DND-41 (cell line): ENCODE results near the gene ST6GALNAC3.

Source experiments
- ATAC-seq: fragments of 200-7000 bp; cut with Tn5 transposase; 3 replicates; pipeline ENCODE4 v1.9.1; 2021; ENCODE audit warnings: low read depth; ENCODE audit not compliant: insufficient read depth
- DNase-seq: peaks from one replicate; pipeline ENCODE4 v3.0.0-alpha.2; 2020
- H2AFZ ChIP-seq: 2 replicates; pipeline ENCODE4 v1.6.0; 2012; ENCODE audit warnings: low read depth, low read length
- H3K27ac ChIP-seq: 2 replicates; pipeline ENCODE4 v1.5.1; 2012; ENCODE audit warnings: low read length, inconsistent platforms
- H3K27me3 ChIP-seq: fragments of 200-600 bp; sonication (generic); 2 replicates; pipeline ENCODE4 v1.6.0; 2012; ENCODE audit warnings: low read length, mild to moderate bottlenecking, inconsistent platforms; ENCODE audit not compliant: insufficient read depth, poor library complexity
- H3K36me3 ChIP-seq: 2 replicates; pipeline ENCODE4 v1.5.1; 2012; ENCODE audit warnings: low read length, inconsistent platforms; ENCODE audit not compliant: insufficient read depth
- H3K4me1 ChIP-seq: 2 replicates; pipeline ENCODE4 v1.5.1; 2012; ENCODE audit warnings: mild to moderate bottlenecking, low read length; ENCODE audit not compliant: insufficient read depth
- H3K4me2 ChIP-seq: 2 replicates; pipeline ENCODE4 v1.6.0; 2012; ENCODE audit warnings: mild to moderate bottlenecking, moderate library complexity, low read length, inconsistent platforms; ENCODE audit not compliant: insufficient read depth
- H3K4me3 ChIP-seq, 2 experiments: fragments of 200-600 bp in 1 of 2; shearing (Covaris generic) in 1 of 2; 2 replicates each; pipeline ENCODE4 v1.5.1; 2012 to 2016; ENCODE audit warnings: inconsistent platforms in 2 of 2, low read length in 2 of 2, mild to moderate bottlenecking in 2 of 2, low read depth in 1 of 2, moderate library complexity in 1 of 2
- H3K79me2 ChIP-seq: 2 replicates; pipeline ENCODE4 v1.6.0; 2012; ENCODE audit warnings: low read length, inconsistent platforms; ENCODE audit not compliant: insufficient read depth
- H3K9ac ChIP-seq: 2 replicates; pipeline ENCODE4 v1.6.0; 2012; ENCODE audit warnings: low read depth, mild to moderate bottlenecking, inconsistent platforms, low read length, moderate library complexity
- H3K9me3 ChIP-seq: 2 replicates; pipeline ENCODE4 v1.5.1; 2012; ENCODE audit warnings: low read length, moderate library complexity, mild to moderate bottlenecking, inconsistent platforms; ENCODE audit not compliant: insufficient read depth, severe bottlenecking
- H4K20me1 ChIP-seq: 2 replicates; pipeline ENCODE4 v1.6.0; 2012; ENCODE audit warnings: low read length; ENCODE audit not compliant: insufficient read depth
- CTCF ChIP-seq: IDR thresholded peaks from 2 replicates; pipeline ENCODE4 v1.5.1; 2012; ENCODE audit warnings: borderline replicate concordance, low read length, moderate library complexity, mild to moderate bottlenecking; ENCODE audit not compliant: poor library complexity, severe bottlenecking; ENCODE audit errors: extremely low read depth
- EZH2 ChIP-seq: IDR thresholded peaks from 3 replicates; pipeline ENCODE4 v1.6.1; 2012; ENCODE audit warnings: borderline replicate concordance, low read depth, mild to moderate bottlenecking, moderate library complexity, low read length, inconsistent platforms; ENCODE audit not compliant: severe bottlenecking

ST6GALNAC3 gene

GRCh38 chr1:76142771-76143540, 68.4 kb downstream of the ST6GALNAC3 start:
- no peaks in the 10 kb centered on the region for H3K79me2 ChIP-seq
- H3K9ac ChIP-seq, result no peak overlapping the region
- DNase-seq (no peak), ATAC-seq (no peak)
- no peak overlapping the region for H3K4me3 ChIP-seq
- H3K9me3 ChIP-seq, result no peaks in the 10 kb centered on the region
- H3K36me3 ChIP-seq, result no peaks in the 10 kb centered on the region
- no peak overlapping the region for H2AFZ ChIP-seq
- H3K27me3 ChIP-seq, result no peaks in the 10 kb centered on the region
- no peak overlapping the region for H3K4me2 ChIP-seq
- no peaks in the 10 kb centered on the region for H3K4me1 ChIP-seq
- H4K20me1 ChIP-seq, result no peaks in the 10 kb centered on the region
- H3K27ac ChIP-seq, result no peak overlapping the region
- no peak for TF ChIP-seq EZH2
- TF ChIP-seq CTCF, result no peak

GRCh38 chr1:76144247-76144646, 69.7 kb downstream of the ST6GALNAC3 start:
- H2AFZ ChIP-seq, result no peak overlapping the region

GRCh38 chr1:76145332-76145731, 70.8 kb downstream of the ST6GALNAC3 start:
- no peaks in the 10 kb centered on the region for H3K4me1 ChIP-seq
- H3K4me2 ChIP-seq, result no peak overlapping the region
- H3K27me3 ChIP-seq, result no peaks in the 10 kb centered on the region
- TF ChIP-seq EZH2 (no peak), CTCF (no peak)
- no peak overlapping the region for H3K27ac ChIP-seq
- H3K36me3 ChIP-seq, result no peaks in the 10 kb centered on the region
- DNase-seq, result no peak
- no peak overlapping the region for H3K9ac ChIP-seq
- no peak for ATAC-seq
- no peaks in the 10 kb centered on the region for H4K20me1 ChIP-seq
- H3K9me3 ChIP-seq, result no peaks in the 10 kb centered on the region
- no peak overlapping the region for H3K4me3 ChIP-seq
- H3K79me2 ChIP-seq, result no peaks in the 10 kb centered on the region
- no peak overlapping the region for H2AFZ ChIP-seq

More at GRCh38 chr1:76144247-76144646, 69.7 kb downstream of the ST6GALNAC3 start:
- no peak overlapping the region for H3K4me3 ChIP-seq
- no peaks in the 10 kb centered on the region for H4K20me1 ChIP-seq
- no peaks in the 10 kb centered on the region for H3K27me3 ChIP-seq
- no peaks in the 10 kb centered on the region for H3K36me3 ChIP-seq
- no peak overlapping the region for H3K9ac ChIP-seq
- H3K4me2 ChIP-seq, result no peak overlapping the region
- DNase-seq (no peak), ATAC-seq (no peak)
- no peak overlapping the region for H3K27ac ChIP-seq
- no peaks in the 10 kb centered on the region for H3K9me3 ChIP-seq
- H3K4me1 ChIP-seq, result no peaks in the 10 kb centered on the region
- no peaks in the 10 kb centered on the region for H3K79me2 ChIP-seq
- TF ChIP-seq EZH2 (no peak), CTCF (no peak)
